HepG2 (cell line): ENCODE data around the gene PDP2. TPM values are rescaled to one million over a fixed set of nuclear protein-coding genes. Genes with fewer than 3 reads are reported as not detected.

Experiments
- ELF3 ChIP-seq: IDR thresholded peaks from 2 replicates; pipeline ENCODE4 v1.6.1; 2016; ENCODE audit warnings: missing genetic modification reagents, missing compliant biosample characterization
- FOXA1 ChIP-seq, 2 experiments: fragments of 450-650 bp in 1 of 2; sonication (generic) in 1 of 2; formaldehyde crosslinking in 1 of 2; IDR thresholded peaks; 2 replicates each; pipeline versions ENCODE4 v1.4.0 to v1.6.1; 2016 to 2020; ENCODE audit warnings: missing genetic modification reagents in 1 of 2
- HNF4G ChIP-seq, 2 experiments: sonication (generic) in 1 of 2; formaldehyde crosslinking in 1 of 2; IDR thresholded peaks; 2 replicates each; pipeline versions ENCODE4 v1.4.0 to v1.6.1; 2011 to 2020; ENCODE audit warnings: borderline replicate concordance in 2 of 2, low read depth in 2 of 2, mild to moderate bottlenecking in 2 of 2, low read length in 1 of 2, missing genetic modification reagents in 1 of 2, moderate library complexity in 1 of 2
- KDM3A ChIP-seq: IDR thresholded peaks from 2 replicates; pipeline ENCODE4 v1.6.1; 2018; ENCODE audit warnings: low read depth, missing compliant biosample characterization
- NCOA1 ChIP-seq: sonication (generic); formaldehyde crosslinking; IDR thresholded peaks from 2 replicates; pipeline ENCODE4 v1.9.0; 2021; ENCODE audit warnings: missing genetic modification reagents
- POLR2AphosphoS5 ChIP-seq: IDR thresholded peaks from 2 replicates; pipeline ENCODE4 v1.6.1; 2012; ENCODE audit warnings: low read depth, low read length
- RAD21 ChIP-seq: fragments of 450-650 bp; formaldehyde crosslinking; IDR thresholded peaks from 2 replicates; pipeline ENCODE4 v1.5.0; 2020; ENCODE audit warnings: mild to moderate bottlenecking
- ZNF589 ChIP-seq: sonication (generic); formaldehyde crosslinking; conservative IDR thresholded peaks from 2 replicates; pipeline ENCODE4 v1.8.0; 2022; ENCODE audit warnings: mild to moderate bottlenecking, moderate library complexity, missing genetic modification reagents
- polyA plus RNA-seq, 8 experiments: library from polyadenylated mRNA; depleted of rRNA in 3 of 8; stranded (reverse) in 7 of 8; unstranded in 1 of 8; fragments of >200 nt; fragmentation: Illumina TruSeq in 4 of 8; extraction: Trizol in 4 of 8; gene quantifications; 2 replicates each; pipeline versions ENCODE4 v1.2.1 to v1.2.3, GENCODE V29; 2011 to 2016; ENCODE audit warnings: low read depth in 4 of 8, missing spikeins in 1 of 8, mixed read lengths in 1 of 8; ENCODE audit not compliant: insufficient read depth in 1 of 8
- total RNA-seq, 5 experiments: library from RNA; depleted of rRNA; stranded (reverse); fragments of >200 nt; fragmentation: Illumina TruSeq; extraction: Trizol; gene quantifications; 2 replicates each; pipeline ENCODE4 v1.2.3, GENCODE V29; 2016; ENCODE audit warnings: low read depth in 1 of 5
- TF ChIP-seq, protein P1 (sequence below): sonication (generic); formaldehyde crosslinking; IDR thresholded peaks from 2 replicates; pipeline ENCODE4 v1.9.0; 2021; ENCODE audit warnings: mild to moderate bottlenecking, missing genetic modification reagents
- TF ChIP-seq, protein P2 (sequence below): sonication (generic); formaldehyde crosslinking; IDR thresholded peaks from 2 replicates; pipeline ENCODE4 v1.8.1; 2023; ENCODE audit warnings: mild to moderate bottlenecking, missing genetic modification reagents
- TF ChIP-seq, protein P3 (sequence below): sonication (generic); formaldehyde crosslinking; IDR thresholded peaks from 2 replicates; pipeline ENCODE4 v1.4.0; 2020; ENCODE audit warnings: missing genetic modification reagents, mild to moderate bottlenecking, borderline replicate concordance
- TF ChIP-seq, protein P4 (sequence below): sonication (generic); formaldehyde crosslinking; IDR thresholded peaks from 2 replicates; pipeline ENCODE4 v1.5.0; 2020; ENCODE audit warnings: mild to moderate bottlenecking, missing genetic modification reagents

Gene PDP2
- total and polyA plus RNA-seq, 2 of the 13 experiments (the other 11 are each of a cell fraction or from before 2014, with no cell fraction given) = 12.8 to 15.8 TPM

DNA sequence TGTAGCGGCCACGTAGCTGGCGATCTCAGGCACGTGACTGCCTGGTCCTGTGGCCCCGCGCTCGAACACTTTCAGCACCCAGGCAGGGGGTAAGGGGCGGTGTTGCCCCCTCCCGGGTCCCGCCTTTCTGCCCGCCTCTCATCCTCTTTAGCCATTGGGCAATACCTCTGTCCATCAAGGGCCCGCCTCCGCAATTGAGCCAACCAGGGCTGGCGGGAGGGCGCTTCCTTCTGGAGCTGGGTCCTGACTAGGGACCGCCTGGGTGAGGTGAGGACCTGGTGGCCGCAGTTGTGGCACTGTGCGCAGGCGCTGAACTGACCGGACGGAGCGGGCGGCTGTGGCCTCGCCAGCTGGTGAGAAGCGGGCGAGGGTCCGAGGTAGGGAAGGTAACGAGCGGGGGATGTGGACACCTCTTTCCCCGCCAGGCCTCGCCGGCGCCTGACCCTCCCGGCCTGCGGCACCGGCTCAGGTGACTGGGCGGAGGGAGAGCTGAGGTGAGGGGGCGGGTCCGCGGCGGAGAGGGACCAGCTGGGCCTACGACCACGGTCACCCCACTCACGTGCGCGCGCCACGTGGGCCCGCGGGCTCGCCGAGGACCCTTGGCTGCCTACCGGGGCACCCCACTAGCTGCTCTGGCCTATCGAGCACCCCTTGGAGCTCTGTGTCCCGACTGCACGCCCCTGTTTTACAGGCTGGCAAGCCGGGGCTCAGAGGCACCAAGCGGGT lies at the start of gene PDP2 (continued):
- TF ChIP-seq, protein P1, sequence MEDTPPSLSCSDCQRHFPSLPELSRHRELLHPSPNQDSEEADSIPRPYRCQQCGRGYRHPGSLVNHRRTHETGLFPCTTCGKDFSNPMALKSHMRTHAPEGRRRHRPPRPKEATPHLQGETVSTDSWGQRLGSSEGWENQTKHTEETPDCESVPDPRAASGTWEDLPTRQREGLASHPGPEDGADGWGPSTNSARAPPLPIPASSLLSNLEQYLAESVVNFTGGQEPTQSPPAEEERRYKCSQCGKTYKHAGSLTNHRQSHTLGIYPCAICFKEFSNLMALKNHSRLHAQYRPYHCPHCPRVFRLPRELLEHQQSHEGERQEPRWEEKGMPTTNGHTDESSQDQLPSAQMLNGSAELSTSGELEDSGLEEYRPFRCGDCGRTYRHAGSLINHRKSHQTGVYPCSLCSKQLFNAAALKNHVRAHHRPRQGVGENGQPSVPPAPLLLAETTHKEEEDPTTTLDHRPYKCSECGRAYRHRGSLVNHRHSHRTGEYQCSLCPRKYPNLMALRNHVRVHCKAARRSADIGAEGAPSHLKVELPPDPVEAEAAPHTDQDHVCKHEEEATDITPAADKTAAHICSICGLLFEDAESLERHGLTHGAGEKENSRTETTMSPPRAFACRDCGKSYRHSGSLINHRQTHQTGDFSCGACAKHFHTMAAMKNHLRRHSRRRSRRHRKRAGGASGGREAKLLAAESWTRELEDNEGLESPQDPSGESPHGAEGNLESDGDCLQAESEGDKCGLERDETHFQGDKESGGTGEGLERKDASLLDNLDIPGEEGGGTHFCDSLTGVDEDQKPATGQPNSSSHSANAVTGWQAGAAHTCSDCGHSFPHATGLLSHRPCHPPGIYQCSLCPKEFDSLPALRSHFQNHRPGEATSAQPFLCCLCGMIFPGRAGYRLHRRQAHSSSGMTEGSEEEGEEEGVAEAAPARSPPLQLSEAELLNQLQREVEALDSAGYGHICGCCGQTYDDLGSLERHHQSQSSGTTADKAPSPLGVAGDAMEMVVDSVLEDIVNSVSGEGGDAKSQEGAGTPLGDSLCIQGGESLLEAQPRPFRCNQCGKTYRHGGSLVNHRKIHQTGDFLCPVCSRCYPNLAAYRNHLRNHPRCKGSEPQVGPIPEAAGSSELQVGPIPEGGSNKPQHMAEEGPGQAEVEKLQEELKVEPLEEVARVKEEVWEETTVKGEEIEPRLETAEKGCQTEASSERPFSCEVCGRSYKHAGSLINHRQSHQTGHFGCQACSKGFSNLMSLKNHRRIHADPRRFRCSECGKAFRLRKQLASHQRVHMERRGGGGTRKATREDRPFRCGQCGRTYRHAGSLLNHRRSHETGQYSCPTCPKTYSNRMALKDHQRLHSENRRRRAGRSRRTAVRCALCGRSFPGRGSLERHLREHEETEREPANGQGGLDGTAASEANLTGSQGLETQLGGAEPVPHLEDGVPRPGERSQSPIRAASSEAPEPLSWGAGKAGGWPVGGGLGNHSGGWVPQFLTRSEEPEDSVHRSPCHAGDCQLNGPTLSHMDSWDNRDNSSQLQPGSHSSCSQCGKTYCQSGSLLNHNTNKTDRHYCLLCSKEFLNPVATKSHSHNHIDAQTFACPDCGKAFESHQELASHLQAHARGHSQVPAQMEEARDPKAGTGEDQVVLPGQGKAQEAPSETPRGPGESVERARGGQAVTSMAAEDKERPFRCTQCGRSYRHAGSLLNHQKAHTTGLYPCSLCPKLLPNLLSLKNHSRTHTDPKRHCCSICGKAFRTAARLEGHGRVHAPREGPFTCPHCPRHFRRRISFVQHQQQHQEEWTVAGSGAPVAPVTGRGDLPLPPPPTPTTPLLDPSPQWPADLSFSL (CRISPR knock-in tag) = no peak
- TF ChIP-seq NCOA1 (peak; percentile 83; the same call in 1 of the 2 replicates), POLR2AphosphoS5 (peak; percentile 86), FOXA1 (IDR thresholded peaks at IDR 0.05) (no peak), FOXA1 (CRISPR knock-in tag; IDR thresholded peaks at IDR 0.05) (peak; percentile 21; the same call in 1 of the 2 replicates), KDM3A (CRISPR knock-in tag) (peak; percentile 86; the same call in 1 of the 2 replicates), HNF4G (IDR thresholded peaks at IDR 0.05; ENCODE audit: borderline replicate concordance, low read depth, low read length) (0 out of 2 replicates have a peak, but pooled peaks have one; percentile 24), HNF4G (CRISPR knock-in tag; IDR thresholded peaks at IDR 0.05; ENCODE audit: borderline replicate concordance, low read depth) (peak; percentile 74; the same call in 1 of the 2 replicates), ELF3 (CRISPR knock-in tag) (peak; percentile 79), RAD21 (CRISPR knock-in tag) (peak; percentile 21; the same call in 1 of the 2 replicates), ZNF589 (CRISPR knock-in tag) (peak; percentile 89)
- TF ChIP-seq, protein P2, sequence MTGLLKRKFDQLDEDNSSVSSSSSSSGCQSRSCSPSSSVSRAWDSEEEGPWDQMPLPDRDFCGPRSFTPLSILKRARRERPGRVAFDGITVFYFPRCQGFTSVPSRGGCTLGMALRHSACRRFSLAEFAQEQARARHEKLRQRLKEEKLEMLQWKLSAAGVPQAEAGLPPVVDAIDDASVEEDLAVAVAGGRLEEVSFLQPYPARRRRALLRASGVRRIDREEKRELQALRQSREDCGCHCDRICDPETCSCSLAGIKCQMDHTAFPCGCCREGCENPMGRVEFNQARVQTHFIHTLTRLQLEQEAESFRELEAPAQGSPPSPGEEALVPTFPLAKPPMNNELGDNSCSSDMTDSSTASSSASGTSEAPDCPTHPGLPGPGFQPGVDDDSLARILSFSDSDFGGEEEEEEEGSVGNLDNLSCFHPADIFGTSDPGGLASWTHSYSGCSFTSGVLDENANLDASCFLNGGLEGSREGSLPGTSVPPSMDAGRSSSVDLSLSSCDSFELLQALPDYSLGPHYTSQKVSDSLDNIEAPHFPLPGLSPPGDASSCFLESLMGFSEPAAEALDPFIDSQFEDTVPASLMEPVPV (CRISPR knock-in tag) = peak; percentile 95
- TF ChIP-seq, protein P3, sequence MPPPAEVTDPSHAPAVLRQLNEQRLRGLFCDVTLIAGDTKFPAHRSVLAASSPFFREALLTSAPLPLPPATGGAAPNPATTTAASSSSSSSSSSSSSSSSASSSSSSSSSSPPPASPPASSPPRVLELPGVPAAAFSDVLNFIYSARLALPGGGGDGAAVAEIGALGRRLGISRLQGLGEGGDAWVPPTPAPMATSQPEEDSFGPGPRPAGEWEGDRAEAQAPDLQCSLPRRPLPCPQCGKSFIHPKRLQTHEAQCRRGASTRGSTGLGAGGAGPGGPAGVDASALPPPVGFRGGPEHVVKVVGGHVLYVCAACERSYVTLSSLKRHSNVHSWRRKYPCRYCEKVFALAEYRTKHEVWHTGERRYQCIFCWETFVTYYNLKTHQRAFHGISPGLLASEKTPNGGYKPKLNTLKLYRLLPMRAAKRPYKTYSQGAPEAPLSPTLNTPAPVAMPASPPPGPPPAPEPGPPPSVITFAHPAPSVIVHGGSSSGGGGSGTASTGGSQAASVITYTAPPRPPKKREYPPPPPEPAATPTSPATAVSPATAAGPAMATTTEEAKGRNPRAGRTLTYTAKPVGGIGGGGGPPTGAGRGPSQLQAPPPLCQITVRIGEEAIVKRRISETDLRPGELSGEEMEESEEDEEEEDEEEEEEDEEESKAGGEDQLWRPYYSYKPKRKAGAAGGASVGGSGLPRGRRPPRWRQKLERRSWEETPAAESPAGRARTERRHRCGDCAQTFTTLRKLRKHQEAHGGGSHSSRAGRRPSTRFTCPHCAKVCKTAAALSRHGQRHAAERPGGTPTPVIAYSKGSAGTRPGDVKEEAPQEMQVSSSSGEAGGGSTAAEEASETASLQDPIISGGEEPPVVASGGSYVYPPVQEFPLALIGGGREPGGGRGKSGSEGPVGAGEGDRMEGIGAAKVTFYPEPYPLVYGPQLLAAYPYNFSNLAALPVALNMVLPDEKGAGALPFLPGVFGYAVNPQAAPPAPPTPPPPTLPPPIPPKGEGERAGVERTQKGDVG = peak; percentile 37; the same call in 1 of the 2 replicates
- TF ChIP-seq, protein P4, sequence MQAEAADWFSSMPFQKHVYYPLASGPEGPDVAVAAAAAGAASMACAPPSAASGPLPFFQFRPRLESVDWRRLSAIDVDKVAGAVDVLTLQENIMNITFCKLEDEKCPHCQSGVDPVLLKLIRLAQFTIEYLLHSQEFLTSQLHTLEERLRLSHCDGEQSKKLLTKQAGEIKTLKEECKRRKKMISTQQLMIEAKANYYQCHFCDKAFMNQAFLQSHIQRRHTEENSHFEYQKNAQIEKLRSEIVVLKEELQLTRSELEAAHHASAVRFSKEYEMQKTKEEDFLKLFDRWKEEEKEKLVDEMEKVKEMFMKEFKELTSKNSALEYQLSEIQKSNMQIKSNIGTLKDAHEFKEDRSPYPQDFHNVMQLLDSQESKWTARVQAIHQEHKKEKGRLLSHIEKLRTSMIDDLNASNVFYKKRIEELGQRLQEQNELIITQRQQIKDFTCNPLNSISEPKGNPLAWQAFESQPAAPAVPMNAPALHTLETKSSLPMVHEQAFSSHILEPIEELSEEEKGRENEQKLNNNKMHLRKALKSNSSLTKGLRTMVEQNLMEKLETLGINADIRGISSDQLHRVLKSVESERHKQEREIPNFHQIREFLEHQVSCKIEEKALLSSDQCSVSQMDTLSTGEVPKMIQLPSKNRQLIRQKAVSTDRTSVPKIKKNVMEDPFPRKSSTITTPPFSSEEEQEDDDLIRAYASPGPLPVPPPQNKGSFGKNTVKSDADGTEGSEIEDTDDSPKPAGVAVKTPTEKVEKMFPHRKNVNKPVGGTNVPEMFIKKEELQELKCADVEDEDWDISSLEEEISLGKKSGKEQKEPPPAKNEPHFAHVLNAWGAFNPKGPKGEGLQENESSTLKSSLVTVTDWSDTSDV (CRISPR knock-in tag) = peak; percentile 96
